NCI-H2196 (cell line): Measurements from ENCODE around the gene TMEM242.
"Not testable (repeated sequence)": the region's sequence is repeated elsewhere in the genome, so short reads cannot be mapped to it uniquely, and the experiment has no call there.

Experiments
- DNase-seq: peaks from one replicate; lab custom pipeline; 2025; ENCODE audit not compliant: unreplicated experiment; lab: John Stamatoyannopoulos, UW

TMEM242 gene

GRCh38 chr6:157323255-157323965 is at the start of gene TMEM242:
TSS of gene TMEM242 (minus strand) at chr6:157323519. CDS start at chr6:157323499, 20 bp downstream.
- DNase-seq: no peak

DNA sequence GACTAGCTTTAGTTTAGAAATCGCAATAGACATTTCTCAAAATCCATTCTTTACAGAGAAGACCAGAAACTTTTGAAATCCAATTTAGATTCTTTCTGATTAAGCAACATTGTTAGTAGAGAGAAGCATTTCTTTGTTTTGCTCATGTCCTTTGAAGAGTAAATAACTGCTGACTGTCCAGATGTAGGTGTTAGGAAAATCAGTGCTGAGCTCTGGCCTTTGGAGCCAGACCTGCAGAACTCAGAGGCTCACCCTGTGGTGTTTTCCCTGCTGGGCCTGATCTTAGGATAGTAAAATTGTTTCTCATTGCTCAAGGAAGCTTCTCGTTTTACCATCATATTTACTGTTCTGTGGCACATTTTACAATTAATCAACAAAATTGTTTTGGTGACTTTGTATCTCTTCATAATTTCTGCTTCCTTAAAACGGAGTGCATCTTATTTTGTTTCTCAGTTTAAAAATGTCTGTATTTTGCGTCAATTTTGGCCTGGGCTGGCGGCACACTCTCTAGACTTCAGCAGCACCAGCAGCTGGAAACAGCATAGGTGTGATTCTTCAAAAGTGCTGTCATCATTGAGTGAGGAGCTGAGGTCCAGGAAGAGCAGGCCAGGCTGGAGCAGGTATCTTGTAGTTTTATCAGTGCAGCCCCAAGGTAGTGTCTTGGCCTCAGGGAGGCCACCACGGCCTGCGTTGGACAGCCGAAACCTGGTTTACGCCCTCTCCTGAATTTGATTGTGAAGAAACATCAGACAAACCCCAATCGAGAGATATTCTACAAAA is 49.4 kb upstream of the TMEM242 start:
- DNase-seq: no peak

DNA sequence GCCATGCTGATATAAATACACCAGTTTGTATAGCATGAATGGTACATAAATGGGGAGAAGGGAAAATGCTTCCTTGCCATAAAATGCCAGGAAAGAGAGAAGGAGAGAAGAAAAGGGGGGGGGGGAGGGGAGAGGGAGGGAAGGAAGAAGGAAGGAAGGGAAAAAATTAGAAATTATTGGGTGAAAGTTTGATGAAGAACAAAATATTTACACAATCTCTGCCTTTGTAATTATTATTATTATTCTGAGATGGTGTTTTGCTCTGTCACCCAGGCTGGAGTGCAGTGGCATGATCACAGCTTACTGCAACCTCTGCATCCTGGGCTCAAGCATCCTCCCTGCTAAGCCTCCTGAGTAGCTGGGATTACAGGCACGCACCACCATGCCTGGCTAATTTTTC is 47.4 kb upstream of the TMEM242 start:
- DNase-seq: no peak

- DNase-seq: no peak
Observed at GRCh38 chr6:157368359-157369049, 45.2 kb upstream of the TMEM242 start.

DNA sequence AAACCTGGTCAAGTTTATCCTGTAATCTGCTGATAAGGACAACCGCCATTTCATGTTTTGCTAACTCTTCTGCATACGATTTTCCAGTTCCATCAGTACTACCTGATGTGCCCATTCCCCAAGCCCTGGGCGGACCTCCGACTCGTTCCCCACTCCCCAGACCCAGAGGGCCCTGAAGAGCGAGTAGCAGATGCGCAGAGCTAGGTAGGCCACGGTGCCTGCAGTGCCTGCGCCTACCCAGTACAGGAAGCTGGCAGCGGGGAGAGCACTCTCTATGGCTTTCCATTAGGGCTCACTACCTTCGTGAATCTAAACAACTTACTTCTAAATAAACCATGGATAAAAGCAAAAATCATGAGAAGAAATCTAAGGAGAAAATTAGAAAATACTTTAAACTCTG is 43.3 kb upstream of the TMEM242 start:
- DNase-seq: no peak

GRCh38 chr6:157364705-157365104 is 41.4 kb upstream of the TMEM242 start:
- no peak for DNase-seq

DNA sequence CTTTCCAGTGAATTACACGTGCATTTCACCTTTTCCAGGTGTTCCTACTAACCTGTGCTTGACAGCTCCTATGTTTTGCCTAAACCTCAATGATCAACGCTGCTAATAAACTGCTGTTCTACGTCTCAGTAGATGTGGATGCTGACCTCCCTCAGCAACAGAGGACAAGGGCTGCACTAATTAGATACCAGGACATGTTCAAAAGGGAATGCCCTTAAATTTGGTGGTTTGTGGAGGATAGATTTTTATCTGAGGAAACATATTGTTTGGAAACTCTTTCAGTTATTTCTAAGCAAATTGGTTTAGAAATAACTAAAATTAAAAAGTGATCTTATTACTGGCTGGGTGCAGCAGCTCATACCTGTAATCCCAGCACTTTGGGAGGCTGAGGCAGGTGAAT is 38.6 kb upstream of the TMEM242 start:
- DNase-seq: no peak

DNA sequence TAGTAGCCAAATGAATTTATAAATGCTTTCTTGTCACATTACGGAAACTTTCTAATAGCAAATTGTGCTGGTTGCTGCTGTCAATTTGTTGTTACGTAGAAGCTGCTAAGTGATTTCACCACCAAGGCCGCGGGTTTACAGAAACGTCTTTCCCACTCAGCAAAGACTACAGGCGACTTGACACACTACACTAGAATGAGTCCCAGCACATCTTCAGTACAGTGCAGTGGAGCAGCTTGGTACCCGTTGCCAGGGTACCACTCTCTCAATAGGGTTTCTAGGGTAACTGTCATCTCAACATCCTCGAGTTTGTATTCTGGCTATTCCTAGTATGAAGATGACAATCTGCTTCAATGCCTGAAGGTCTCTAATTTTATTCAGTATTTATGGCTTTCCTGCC is 35.0 kb upstream of the TMEM242 start:
- DNase-seq: no peak

- no peak for DNase-seq
Observed at GRCh38 chr6:157346373-157346772, 23.1 kb upstream of the TMEM242 start.

GRCh38 chr6:157343732-157344131 is 20.4 kb upstream of the TMEM242 start:
- DNase-seq: no peak

DNA sequence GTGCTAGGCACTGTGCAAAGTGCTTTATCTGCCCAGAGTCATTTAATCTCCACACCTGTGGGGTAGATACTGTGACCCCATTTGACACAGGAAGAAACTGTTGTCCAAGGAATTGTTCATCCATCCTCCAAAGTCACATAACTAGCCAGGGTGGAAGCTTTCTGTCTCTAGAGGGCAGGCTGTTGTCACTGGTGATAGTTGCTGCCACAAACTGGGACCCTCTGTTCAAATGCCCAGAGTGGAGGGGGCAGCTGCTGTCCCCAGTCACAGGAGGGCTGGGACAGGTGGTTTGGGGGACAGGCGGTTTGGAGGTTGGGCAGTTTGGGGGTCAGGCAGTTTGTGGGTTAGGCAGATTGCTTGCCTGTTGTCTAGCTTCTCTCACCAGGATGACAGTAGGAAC is 16.1 kb upstream of the TMEM242 start:
- DNase-seq: no peak

DNA sequence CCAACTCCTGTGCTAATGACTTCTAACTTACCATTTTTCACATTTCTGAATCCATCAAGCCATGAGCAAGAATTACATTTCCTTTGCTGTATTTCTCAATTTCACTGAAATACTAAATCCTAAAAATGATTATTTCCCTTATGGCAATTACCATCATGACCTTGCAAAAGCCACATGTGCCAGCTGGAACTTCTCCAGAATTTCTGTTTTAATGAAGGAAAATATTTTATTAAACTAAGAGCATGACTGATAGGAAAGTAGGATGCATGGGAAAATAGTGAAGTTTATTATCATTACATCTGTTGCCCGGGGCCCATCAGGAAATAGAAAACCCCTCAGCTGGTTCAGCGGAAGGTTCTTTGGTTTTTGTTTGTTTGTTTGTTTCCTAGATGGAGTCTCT is 14.4 kb upstream of the TMEM242 start:
- DNase-seq: no peak

DNA sequence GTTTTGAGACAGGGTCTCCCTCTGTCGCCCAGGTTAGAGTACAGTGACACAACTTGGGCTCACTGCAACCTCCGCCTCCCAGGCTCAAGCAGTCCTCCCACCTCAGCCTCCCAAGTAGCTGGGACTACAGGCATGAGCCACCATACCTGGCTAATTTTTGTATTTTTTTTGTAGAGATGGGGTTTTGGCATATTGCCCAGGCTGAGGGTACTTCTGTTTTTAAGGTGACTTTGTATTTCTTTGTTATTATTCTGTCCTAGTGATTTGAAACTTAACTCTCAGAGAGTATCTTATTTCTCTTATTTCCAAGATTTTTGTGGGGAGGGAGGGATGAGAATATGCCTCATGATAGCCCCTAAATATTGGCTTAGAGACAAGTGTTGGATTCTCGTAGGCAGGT is 14.0 kb upstream of the TMEM242 start:
- DNase-seq: not testable (repeated sequence)

DNA sequence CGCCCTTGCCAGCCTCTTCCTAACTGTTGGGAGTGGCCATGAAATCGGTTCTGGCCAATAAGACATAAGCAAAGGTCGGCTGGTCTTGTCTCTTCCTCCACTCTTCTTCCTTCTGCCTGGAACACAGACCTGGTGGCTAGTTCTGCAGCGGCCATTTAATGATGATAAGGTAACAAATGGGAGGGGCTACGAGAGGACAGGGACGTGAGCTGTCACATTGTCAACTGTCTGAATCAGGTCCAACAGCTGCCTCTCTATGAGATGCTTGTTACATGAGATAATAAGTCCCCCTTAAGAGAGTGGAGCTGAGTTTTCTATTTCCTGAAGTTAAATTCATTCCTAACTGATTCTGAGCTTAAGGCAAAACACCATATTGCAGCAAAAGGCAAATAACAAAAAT is 12.5 kb upstream of the TMEM242 start:
- no peak for DNase-seq

- no peak for DNase-seq
Observed at GRCh38 chr6:157333956-157334355, 10.6 kb upstream of the TMEM242 start.

DNA sequence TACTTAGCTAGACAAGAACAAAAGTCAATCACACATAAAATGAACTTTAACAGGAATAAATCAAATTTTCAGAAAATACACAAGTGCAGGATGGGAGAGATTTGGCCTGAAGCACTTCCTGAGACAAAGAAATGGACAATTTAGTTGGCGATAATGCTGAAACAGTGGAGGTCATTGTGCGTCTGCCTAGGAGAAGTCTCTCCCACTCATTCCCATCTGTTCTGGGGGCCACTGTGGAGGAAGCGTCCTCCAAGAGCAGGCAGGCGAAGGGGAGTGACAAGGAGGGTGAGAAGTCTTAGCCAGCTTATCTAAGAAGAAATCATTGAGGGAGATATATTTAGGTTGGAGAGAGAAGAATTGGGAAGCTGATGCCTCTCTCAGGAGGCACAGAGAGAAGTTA is 10.2 kb upstream of the TMEM242 start:
- DNase-seq: no peak

GRCh38 chr6:157332813-157333212 is 9.5 kb upstream of the TMEM242 start:
- DNase-seq: no peak

DNA sequence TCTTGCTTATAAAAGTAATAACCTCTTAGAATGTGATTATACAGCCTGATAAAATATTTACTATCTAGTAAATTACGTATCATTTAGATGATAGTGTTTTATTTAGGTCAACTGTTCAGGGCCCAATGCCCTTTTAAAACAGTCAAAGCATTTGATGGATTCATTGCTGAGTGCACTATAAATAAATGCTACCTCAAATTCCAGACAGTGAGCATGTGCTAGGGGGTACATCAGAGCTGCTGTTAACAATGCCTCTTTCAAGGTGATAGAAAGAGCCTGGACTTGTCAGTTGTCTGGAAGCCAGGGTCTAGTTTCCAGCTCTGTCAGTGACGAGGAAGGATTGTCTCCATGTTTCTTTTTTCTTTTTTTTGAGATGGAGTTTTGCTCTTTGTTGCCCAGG is 7.5 kb upstream of the TMEM242 start:
- DNase-seq: no peak

- DNase-seq: no peak
Observed at GRCh38 chr6:157329829-157330228, 6.5 kb upstream of the TMEM242 start.

DNA sequence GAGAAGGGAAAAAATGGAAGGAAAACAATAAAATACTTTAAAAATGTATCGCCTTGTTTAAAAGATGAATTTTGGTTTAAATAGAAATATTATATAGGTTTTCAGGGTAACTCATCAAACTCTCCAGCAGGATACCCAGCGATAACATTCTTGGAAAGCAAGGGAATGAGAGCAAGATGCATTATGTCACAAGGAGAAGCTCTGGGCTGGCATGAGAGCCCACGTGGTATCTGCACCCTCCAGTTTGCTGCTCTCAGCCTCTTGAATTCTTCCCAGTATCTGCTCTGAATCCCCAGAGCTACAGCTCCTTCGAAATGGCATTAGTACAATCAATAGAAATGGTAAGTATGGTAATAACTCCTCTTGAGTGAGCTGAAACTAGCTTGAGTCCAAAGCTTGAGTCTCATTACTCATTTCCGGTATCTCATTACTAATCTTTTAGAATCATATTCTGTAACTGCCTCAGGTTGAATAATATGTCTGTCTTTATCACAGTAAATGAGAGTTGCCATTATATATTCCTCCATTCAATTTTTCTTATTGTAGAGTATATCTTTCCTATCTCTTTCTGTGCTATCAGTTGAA is 4.9 kb upstream of the TMEM242 start:
- DNase-seq: no peak

- DNase-seq: no peak
Observed at GRCh38 chr6:157326979-157327378, 3.7 kb upstream of the TMEM242 start.
